AG09309 (cell line): Measurements from ENCODE around the gene VPS8.
"Not testable (repeated sequence)": the region's sequence is repeated elsewhere in the genome, so short reads cannot be mapped to it uniquely, and the experiment has no call there.

Source experiments
- DNase-seq: peaks from one replicate; pipeline ENCODE4 v3.0.0-alpha.2; 2010; ENCODE audit warnings: low read depth
- H3K4me3 ChIP-seq: 2 replicates; pipeline ENCODE4 v1.5.1; 2011; ENCODE audit warnings: mild to moderate bottlenecking, low read depth, low read length, moderate library complexity; ENCODE audit not compliant: control insufficient read depth
- TF ChIP-seq, protein P1 (sequence below): IDR thresholded peaks from 2 replicates; pipeline ENCODE4 v1.5.1; 2011; ENCODE audit warnings: mild to moderate bottlenecking, low read depth, low read length, inconsistent platforms; ENCODE audit not compliant: insufficient read depth, control insufficient read depth; ENCODE audit errors: missing control alignments

The VPS8 gene

DNA sequence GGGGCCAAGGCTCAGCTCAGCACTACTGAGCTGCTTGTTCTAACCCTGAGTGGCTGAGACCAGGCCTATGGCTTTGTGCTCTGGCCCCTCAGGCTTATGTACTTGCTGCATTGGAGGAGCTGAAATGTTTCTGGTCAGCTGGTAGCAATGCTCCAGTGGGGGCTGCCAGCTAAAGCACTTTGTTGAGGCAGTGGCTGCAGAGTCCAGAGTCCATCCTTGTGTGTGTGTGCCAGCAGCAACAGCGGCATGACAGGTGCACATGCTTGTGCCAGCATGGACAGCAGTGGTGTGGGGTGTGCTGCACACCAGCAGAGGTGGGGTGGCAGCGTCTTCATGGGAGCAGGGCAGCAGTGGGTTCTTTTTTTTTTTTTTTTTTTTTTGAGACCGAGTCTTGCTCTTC is 169.1 kb downstream of the VPS8 start:
- DNase-seq, result no peak
- TF ChIP-seq, protein P1, sequence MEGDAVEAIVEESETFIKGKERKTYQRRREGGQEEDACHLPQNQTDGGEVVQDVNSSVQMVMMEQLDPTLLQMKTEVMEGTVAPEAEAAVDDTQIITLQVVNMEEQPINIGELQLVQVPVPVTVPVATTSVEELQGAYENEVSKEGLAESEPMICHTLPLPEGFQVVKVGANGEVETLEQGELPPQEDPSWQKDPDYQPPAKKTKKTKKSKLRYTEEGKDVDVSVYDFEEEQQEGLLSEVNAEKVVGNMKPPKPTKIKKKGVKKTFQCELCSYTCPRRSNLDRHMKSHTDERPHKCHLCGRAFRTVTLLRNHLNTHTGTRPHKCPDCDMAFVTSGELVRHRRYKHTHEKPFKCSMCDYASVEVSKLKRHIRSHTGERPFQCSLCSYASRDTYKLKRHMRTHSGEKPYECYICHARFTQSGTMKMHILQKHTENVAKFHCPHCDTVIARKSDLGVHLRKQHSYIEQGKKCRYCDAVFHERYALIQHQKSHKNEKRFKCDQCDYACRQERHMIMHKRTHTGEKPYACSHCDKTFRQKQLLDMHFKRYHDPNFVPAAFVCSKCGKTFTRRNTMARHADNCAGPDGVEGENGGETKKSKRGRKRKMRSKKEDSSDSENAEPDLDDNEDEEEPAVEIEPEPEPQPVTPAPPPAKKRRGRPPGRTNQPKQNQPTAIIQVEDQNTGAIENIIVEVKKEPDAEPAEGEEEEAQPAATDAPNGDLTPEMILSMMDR, result no peak
- no peak overlapping the region for H3K4me3 ChIP-seq

DNA sequence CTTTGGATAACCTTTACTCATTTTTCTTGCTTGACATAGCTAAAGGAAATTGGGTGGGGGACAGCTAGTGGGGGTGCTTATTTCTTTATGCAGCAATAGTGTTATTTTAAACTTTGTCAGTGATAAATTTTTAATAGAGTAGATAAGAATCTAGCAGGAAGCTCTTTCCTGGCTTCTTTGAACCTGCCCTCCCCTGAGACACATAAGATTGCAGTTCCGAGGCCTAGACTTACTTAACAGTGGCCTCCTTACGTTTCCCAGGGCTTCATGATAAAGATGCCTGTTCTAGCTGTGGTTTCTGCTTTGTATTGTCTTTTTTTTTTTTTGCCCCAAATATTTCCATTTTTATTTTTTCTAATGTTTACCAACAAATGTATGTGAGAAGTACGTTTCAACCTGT is 170.1 kb downstream of the VPS8 start:
- no peak overlapping the region for H3K4me3 ChIP-seq
- no peak for DNase-seq
- TF ChIP-seq, protein P1, result no peak

DNA sequence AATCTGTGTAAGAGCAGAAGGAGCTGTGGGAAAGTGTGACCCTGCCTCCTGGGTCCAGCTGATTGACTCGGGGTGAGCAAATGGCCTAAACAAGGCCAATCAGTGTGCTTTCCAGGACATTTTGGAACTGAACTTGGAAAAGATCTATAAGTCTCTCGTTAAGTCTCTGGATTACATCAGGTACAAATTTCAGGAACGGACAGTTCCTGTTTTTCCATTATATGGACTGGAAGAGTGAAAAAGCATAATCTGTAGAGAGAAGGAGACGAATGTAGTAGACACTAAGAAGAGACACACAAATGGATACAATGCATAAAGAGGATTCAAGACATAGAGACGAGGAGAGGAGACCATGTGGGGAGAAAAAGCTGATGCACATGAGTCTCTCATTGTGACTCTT is 173.6 kb downstream of the VPS8 start:
- H3K4me3 ChIP-seq, result no peak overlapping the region
- DNase-seq, result no peak
- TF ChIP-seq, protein P1, result no peak

DNA sequence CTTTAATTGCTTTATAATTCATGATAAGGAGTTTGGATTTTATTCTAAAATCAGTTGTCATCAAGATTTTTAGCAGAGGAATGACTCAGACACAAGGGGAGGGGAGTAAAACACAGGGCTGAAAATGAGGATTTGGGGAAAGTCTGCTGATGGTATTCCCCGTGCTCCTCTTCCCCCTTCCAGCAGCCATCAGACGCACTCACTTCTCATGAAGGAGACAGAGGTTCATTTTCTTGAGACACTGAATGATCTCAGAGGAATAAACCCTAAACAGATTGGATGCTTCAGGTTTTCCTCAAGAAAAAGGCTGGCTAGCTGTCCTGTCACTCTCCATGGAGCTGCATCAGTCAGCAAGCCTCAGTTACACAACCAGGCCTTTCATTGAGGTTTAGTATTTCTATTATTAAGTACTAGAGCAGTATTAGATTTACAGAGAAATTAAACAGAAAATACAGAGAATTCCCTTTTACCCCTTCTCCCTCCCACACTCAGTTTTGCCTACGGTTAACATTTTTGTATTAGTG is 174.5 kb downstream of the VPS8 start:
- H3K4me3 ChIP-seq, result no peak overlapping the region
- no peak for DNase-seq
- TF ChIP-seq, protein P1, result no peak

DNA sequence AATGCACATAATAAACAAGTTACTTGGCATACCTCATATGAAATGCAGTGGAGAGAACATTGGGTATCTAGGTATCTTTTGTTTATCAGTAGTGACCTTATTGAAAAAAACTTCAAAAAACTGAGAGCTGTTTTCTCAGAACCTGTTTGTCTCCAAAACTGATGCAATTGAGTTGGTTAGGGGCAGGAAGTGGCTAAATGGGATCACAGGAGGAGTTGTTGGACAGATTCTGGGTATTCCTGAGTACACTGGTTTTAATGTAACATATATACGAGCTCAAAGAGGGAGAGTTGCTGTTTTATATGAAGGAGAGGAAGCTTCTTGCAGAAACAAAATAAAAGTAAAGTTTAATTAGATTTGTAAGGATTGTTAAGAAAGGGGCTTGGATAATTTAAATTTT is 181.4 kb downstream of the VPS8 start:
- no peak for DNase-seq
- TF ChIP-seq, protein P1, result no peak
- H3K4me3 ChIP-seq, result no peak overlapping the region

DNA sequence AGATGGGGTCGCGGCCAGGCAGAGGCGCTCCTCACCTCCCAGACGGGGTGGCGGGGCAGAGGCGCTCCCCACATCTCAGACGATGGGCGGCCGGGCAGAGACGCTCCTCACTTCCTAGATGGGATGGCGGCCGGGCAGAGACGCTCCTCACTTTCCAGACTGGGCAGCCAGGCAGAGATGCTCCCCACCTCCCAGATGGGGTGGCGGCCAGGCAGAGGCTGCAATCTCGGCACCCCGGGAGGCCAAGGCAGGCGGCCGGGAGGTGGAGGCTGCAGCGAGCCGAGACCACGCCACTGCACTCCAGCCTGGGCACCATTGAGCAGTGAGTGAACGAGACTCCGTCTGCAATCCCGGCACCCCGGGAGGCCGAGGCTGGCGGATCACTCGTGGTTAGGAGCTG is 191.9 kb downstream of the VPS8 start:
- DNase-seq, H3K4me3 ChIP-seq: not testable (repeated sequence)

DNA sequence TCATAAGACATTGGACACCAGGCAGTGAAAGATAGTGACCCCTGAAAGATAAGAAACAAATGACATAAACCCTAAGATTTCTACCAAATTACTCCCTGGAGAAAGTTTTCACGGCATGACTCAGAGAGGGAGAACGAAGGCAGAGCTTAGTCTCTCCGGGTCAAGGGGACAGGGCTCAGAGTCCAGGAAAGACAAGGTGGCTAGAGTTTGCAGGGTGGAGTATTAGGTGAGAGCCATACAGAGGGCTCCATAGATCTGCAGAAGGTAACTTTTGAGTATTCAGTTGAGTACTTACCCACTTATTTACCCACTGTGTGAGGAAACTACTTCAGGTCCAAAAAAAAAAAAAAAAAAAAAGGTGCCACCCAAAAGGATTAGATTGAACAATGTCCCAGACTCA is 197.7 kb downstream of the VPS8 start:
- H3K4me3 ChIP-seq, result no peak overlapping the region
- no peak for DNase-seq
- TF ChIP-seq, protein P1, result no peak

DNA sequence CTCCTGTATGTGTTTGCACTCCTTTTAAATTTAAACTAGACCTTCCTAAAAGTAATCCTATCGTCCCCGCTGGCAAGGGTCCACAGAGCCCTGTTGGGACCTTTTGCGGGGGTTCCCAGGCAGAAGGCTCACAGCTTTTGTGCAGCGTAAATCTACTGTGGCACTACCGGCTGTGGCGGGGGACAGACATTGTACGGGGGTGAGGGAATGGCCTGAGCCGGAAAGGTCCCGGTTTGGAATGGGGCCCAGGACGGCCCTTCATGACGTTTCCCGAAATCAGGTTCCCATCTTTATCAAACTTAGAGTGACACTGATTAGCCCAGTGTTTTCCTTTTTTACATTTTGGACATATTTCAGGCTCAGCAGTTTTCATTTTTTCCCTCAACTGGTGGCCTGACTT is 205.6 kb downstream of the VPS8 start:
- H3K4me3 ChIP-seq, DNase-seq: not testable (repeated sequence)

DNA sequence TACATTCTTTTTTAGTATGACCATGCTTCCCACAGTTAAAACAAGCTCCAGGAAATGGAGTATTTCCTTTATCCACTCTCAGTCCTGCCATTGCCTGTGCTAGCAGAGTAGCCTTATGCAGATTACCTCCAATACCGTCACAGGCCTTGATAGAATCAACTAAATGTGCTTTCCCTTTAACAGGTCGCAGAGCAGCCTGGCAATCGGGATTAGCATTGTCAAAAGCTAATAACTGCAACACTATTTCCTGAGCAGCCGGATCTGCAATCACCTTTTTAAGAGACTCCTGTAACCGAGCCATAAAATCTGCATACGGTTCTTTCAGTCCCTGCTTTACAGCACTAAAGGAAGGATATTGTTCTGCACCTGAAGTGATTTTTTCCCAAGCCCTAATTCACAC is 206.0 kb downstream of the VPS8 start:
- DNase-seq, H3K4me3 ChIP-seq: not testable (repeated sequence)
